GM23338 (cell line): ENCODE data around the gene TECR. TPM values are rescaled to one million over a fixed set of nuclear protein-coding genes. Genes with fewer than 3 reads are reported as not detected.
A peak's percentile ranks its signal among the peaks of the same experiment; 100 is the strongest.

Source experiments
- ATAC-seq: fragments of 200-7000 bp; cut with Tn5 transposase; 3 replicates; pipeline ENCODE4 v1.9.1; 2020
- DNase-seq: peaks from one replicate; pipeline ENCODE4 v3.0.0-alpha.2; 2015; ENCODE audit warnings: low spot score
- H2AFZ ChIP-seq: fragments of 200-600 bp; sonication (generic); 2 replicates; pipeline ENCODE4 v1.8.0; 2016; ENCODE audit warnings: antibody characterized with exemption, mild to moderate bottlenecking, moderate library complexity
- H3F3A ChIP-seq: fragments of 200-600 bp; sonication (generic); replicated peaks from 2 replicates; pipeline ENCODE4 v1.8.0; 2017; ENCODE audit warnings: antibody characterized with exemption, mixed run types, low read depth
- H3K27ac ChIP-seq: fragments of 200-600 bp; sonication (generic); 2 replicates; pipeline ENCODE4 v1.6.1; 2016; ENCODE audit warnings: low read depth
- H3K27me3 ChIP-seq: fragments of 200-600 bp; sonication (generic); 2 replicates; pipeline ENCODE4 v1.8.0; 2016; ENCODE audit warnings: mild to moderate bottlenecking, mixed run types, moderate library complexity; ENCODE audit not compliant: insufficient read depth
- H3K36me3 ChIP-seq: fragments of 200-600 bp; sonication (generic); 2 replicates; pipeline ENCODE4 v1.8.0; 2016; ENCODE audit warnings: mild to moderate bottlenecking; ENCODE audit not compliant: insufficient read depth
- H3K4me1 ChIP-seq: fragments of 200-600 bp; sonication (generic); 2 replicates; pipeline ENCODE4 v1.8.0; 2016; ENCODE audit warnings: mild to moderate bottlenecking, moderate library complexity; ENCODE audit not compliant: insufficient read depth
- H3K4me2 ChIP-seq: fragments of 200-600 bp; sonication (generic); 2 replicates; pipeline ENCODE4 v1.7.1; 2017; ENCODE audit warnings: mixed run types
- H3K4me3 ChIP-seq: fragments of 200-600 bp; sonication (generic); 2 replicates; pipeline ENCODE4 v1.6.1; 2016; ENCODE audit warnings: mixed run types
- H3K79me2 ChIP-seq: fragments of 200-600 bp; sonication (generic); replicated peaks from 2 replicates; pipeline ENCODE4 v1.8.0; 2017; ENCODE audit warnings: mild to moderate bottlenecking; ENCODE audit not compliant: insufficient read depth
- H3K9me2 ChIP-seq: fragments of 200-600 bp; sonication (generic); 2 replicates; pipeline ENCODE4 v1.8.0; 2017; ENCODE audit not compliant: insufficient read depth
- H4K20me1 ChIP-seq: fragments of 200-600 bp; sonication (generic); replicated peaks from 2 replicates; pipeline ENCODE4 v1.8.0; 2017; ENCODE audit warnings: mild to moderate bottlenecking; ENCODE audit not compliant: insufficient read depth
- H3K27ac Mint-ChIP-seq: 2 replicates; pipeline ENCODE4 v1.8.0; 2020; ENCODE audit warnings: inconsistent platforms, mild to moderate bottlenecking, moderate library complexity, mixed read lengths
- H3K27me3 Mint-ChIP-seq: 3 replicates; pipeline ENCODE4 v1.8.0; 2022; ENCODE audit warnings: low read depth, mild to moderate bottlenecking, moderate library complexity, mixed read lengths, inconsistent platforms; ENCODE audit not compliant: insufficient read depth, poor library complexity
- H3K36me3 Mint-ChIP-seq: 3 replicates; pipeline ENCODE4 v1.8.0; 2021; ENCODE audit warnings: low read depth, mild to moderate bottlenecking, inconsistent platforms, moderate library complexity, mixed read lengths
- H3K4me1 Mint-ChIP-seq: 3 replicates; pipeline ENCODE4 v1.8.0; 2020; ENCODE audit warnings: mild to moderate bottlenecking, inconsistent platforms, mixed read lengths
- H3K4me3 Mint-ChIP-seq: 3 replicates; pipeline ENCODE4 v1.8.0; 2021; ENCODE audit warnings: moderate library complexity, mild to moderate bottlenecking, inconsistent platforms, mixed read lengths
- H3K9me3 Mint-ChIP-seq: 3 replicates; pipeline ENCODE4 v1.8.0; 2020; ENCODE audit warnings: moderate library complexity, mild to moderate bottlenecking, inconsistent platforms, mixed read lengths
- CREB1 ChIP-seq: fragments of 250-450 bp; sonication (Bioruptor Pico); IDR thresholded peaks from 2 replicates; pipeline ENCODE4 v1.5.0; 2020; ENCODE audit warnings: low read depth, mild to moderate bottlenecking, moderate library complexity
- CTCF ChIP-seq, 2 experiments: fragments of 200-600 bp in 1 of 2; sonication (generic) in 1 of 2; conservative IDR thresholded peaks; 2 replicates each; pipeline versions ENCODE4 v1.5.1 to v1.6.1; 2016 to 2017; ENCODE audit warnings: antibody characterized with exemption in 2 of 2, low read depth in 2 of 2, mild to moderate bottlenecking in 2 of 2, moderate library complexity in 1 of 2
- EZH2 ChIP-seq: fragments of 200-600 bp; sonication (generic); IDR thresholded peaks from one replicate; pipeline ENCODE4 v1.8.0; 2017; ENCODE audit warnings: antibody characterized with exemption, mild to moderate bottlenecking, low read depth; ENCODE audit not compliant: unreplicated experiment
- EZH2phosphoT487 ChIP-seq: fragments of 200-600 bp; sonication (generic); IDR thresholded peaks from one replicate; pipeline ENCODE4 v1.8.1; 2018; ENCODE audit warnings: antibody characterized with exemption; ENCODE audit not compliant: unreplicated experiment
- NANOG ChIP-seq: IDR thresholded peaks from 2 replicates; pipeline ENCODE4 v1.6.1; 2016; ENCODE audit warnings: antibody characterized with exemption, borderline replicate concordance
- POLR2AphosphoS5 ChIP-seq: IDR thresholded peaks from 2 replicates; pipeline ENCODE4 v1.6.1; 2016; ENCODE audit warnings: antibody characterized with exemption, low read depth
- REST ChIP-seq: IDR thresholded peaks from one replicate; pipeline ENCODE4 v1.6.1; 2018; ENCODE audit warnings: antibody characterized with exemption; ENCODE audit not compliant: unreplicated experiment
- STAT1 ChIP-seq: IDR thresholded peaks from one replicate; pipeline ENCODE4 v1.6.1; 2016; ENCODE audit warnings: antibody characterized with exemption; ENCODE audit not compliant: unreplicated experiment
- ZNF114 ChIP-seq: fragments of 250-450 bp; sonication (Bioruptor Pico); IDR thresholded peaks from 2 replicates; pipeline ENCODE4 v1.5.0; 2020; ENCODE audit warnings: mild to moderate bottlenecking, moderate library complexity
- ZNF331 ChIP-seq: fragments of 250-450 bp; sonication (Bioruptor Pico); IDR thresholded peaks from 2 replicates; pipeline ENCODE4 v1.5.0; 2020; ENCODE audit warnings: low read depth, mild to moderate bottlenecking, moderate library complexity
- ZNF462 ChIP-seq: fragments of 250-450 bp; sonication (Bioruptor Pico); IDR thresholded peaks from 2 replicates; pipeline ENCODE4 v1.5.0; 2020; ENCODE audit warnings: mild to moderate bottlenecking, moderate library complexity
- polyA plus RNA-seq: library from polyadenylated mRNA; unstranded; fragments of >200 nt; fragmentation: Nextera tagmentation; extraction: Ambion mirVana; gene quantifications from 2 replicates; pipeline ENCODE4 v1.2.1, GENCODE V29; 2016
- total RNA-seq: library from RNA; depleted of rRNA; stranded (reverse); fragments of >200 nt; shearing (Covaris generic); gene quantifications from 2 replicates; pipeline ENCODE4 v1.2.3, GENCODE V29; 2014
- TF ChIP-seq, protein P1 (sequence below): IDR thresholded peaks from 2 replicates; pipeline ENCODE4 v1.6.1; 2016; ENCODE audit warnings: antibody characterized with exemption

Gene TECR
- total and polyA plus RNA-seq, 2 experiments from 2014 or later, result 107 to 268 TPM

DNA sequence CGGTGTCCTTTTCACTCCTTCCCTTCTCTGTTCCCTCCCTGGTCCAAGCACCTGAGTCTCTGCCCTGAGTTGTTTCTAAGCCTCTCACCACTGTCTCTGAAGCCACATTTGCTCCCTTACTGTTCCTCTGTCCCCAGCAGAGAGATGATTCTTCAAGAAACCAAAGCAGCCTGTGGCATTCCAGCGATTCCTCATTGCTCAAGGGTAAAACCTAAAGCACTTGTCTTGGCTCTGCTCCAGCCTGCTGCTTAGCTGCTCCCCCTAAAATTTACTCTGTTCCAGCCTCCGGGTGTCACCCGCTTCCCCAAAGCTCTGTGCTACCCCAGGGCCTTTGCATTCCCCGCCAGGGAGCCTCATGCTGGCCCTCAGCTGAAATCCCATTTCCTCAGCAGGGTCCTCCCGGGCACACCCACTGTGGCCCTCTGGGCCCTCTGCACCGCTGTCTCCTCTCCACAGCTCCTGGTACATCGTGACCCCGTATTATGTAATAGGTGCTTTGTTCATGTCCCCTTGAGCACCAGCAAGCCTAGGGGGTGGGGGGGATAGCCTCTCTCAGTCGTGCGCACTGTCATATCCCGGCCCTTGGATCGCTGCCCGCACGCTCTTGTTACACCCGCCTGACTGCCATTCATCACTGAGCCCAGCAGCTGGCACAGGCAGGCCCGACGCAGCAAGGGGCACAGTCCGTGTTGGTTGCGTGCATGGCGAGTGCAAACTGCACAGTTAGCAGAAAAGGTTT lies 15.8 kb downstream of the TECR start:
- H3K27me3 ChIP-seq, result no peaks in the 10 kb centered on the region
- DNase-seq (no peak), ATAC-seq (no peak)
- H3K4me3 Mint-ChIP-seq, result no peak overlapping the region
- peaks cover 10% of the 10 kb centered on the region for H3K27me3 Mint-ChIP-seq
- H3K36me3 Mint-ChIP-seq, result peaks cover 9% of the 10 kb centered on the region
- H3K4me2 ChIP-seq, result no peak overlapping the region
- no peaks in the 10 kb centered on the region for H3K9me3 Mint-ChIP-seq
- H3K27ac ChIP-seq, result 0 out of 2 replicates have a peak overlapping the region, but pooled peaks have one; percentile 9
- peaks cover 12% of the 10 kb centered on the region for H4K20me1 ChIP-seq
- peak overlapping the region; percentile 75 for H3K27ac Mint-ChIP-seq
- no peaks in the 10 kb centered on the region for H3K9me2 ChIP-seq
- H3F3A ChIP-seq, result no peaks in the 10 kb centered on the region
- TF ChIP-seq, protein P1, sequence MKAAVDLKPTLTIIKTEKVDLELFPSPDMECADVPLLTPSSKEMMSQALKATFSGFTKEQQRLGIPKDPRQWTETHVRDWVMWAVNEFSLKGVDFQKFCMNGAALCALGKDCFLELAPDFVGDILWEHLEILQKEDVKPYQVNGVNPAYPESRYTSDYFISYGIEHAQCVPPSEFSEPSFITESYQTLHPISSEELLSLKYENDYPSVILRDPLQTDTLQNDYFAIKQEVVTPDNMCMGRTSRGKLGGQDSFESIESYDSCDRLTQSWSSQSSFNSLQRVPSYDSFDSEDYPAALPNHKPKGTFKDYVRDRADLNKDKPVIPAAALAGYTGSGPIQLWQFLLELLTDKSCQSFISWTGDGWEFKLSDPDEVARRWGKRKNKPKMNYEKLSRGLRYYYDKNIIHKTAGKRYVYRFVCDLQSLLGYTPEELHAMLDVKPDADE, result no peak
- TF ChIP-seq CTCF (conservative IDR thresholded peaks at IDR 0.05; ENCODE audit: low read depth in 2 of 2), result no peak
- TF ChIP-seq CREB1 (CRISPR knock-in tag), result no peak
- no peak for TF ChIP-seq STAT1
- TF ChIP-seq REST, result no peak
- TF ChIP-seq ZNF462, result no peak
- no peak for TF ChIP-seq POLR2AphosphoS5
- TF ChIP-seq ZNF331 (CRISPR knock-in tag), result no peak
- TF ChIP-seq NANOG, result no peak
- no peak for TF ChIP-seq EZH2phosphoT487
- no peak for TF ChIP-seq EZH2
- TF ChIP-seq ZNF114 (CRISPR knock-in tag), result no peak
- no peaks in the 10 kb centered on the region; the same call in 1 of the 3 replicates for H3K4me1 Mint-ChIP-seq
- no peak overlapping the region for H2AFZ ChIP-seq
- H3K4me1 ChIP-seq, result no peaks in the 10 kb centered on the region
- H3K79me2 ChIP-seq, result peaks cover 34% of the 10 kb centered on the region
- no peak overlapping the region for H3K4me3 ChIP-seq
- no peaks in the 10 kb centered on the region; the same call in 1 of the 2 replicates for H3K36me3 ChIP-seq
